HEK293T (cell line): Measurements from ENCODE around the gene TGFBR2.

Experiments used
- ARNT ChIP-seq: fragments of 450-650 bp; IDR thresholded peaks from 2 replicates; pipeline ENCODE4 v1.6.1; 2017; ENCODE audit warnings: mild to moderate bottlenecking
- BHLHE40 ChIP-seq: fragments of 450-650 bp; IDR thresholded peaks from 2 replicates; pipeline ENCODE4 v1.6.1; 2016; ENCODE audit warnings: mild to moderate bottlenecking, moderate library complexity, borderline replicate concordance
- CTBP1 ChIP-seq: fragments of 450-650 bp; IDR thresholded peaks from 2 replicates; pipeline ENCODE4 v1.6.1; 2016; ENCODE audit warnings: borderline replicate concordance
- ELF4 ChIP-seq: fragments of 450-650 bp; IDR thresholded peaks from 2 replicates; pipeline ENCODE4 v1.6.1; 2017; ENCODE audit warnings: antibody characterized with exemption
- LEF1 ChIP-seq: fragments of 450-650 bp; IDR thresholded peaks from 2 replicates; pipeline ENCODE4 v1.6.1; 2017; ENCODE audit warnings: mild to moderate bottlenecking, borderline replicate concordance
- SP1 ChIP-seq: fragments of 450-650 bp; IDR thresholded peaks from 2 replicates; pipeline ENCODE4 v1.6.1; 2017
- ZNF384 ChIP-seq: fragments of 450-650 bp; IDR thresholded peaks from 2 replicates; pipeline ENCODE4 v1.6.1; 2016

GRCh38 chr3:30630238-30631030 lies 24.0 kb downstream of the TGFBR2 start:
- TF ChIP-seq ZNF384: no peak
- no peak for TF ChIP-seq ELF4
- no peak for TF ChIP-seq SP1
- no peak for TF ChIP-seq BHLHE40
- TF ChIP-seq CTBP1: no peak
- TF ChIP-seq ARNT: no peak
- no peak for TF ChIP-seq LEF1
